ENCODE measurements around the gene TPD52L2. TPM values are rescaled to one million over a fixed set of nuclear protein-coding genes. Genes with fewer than 3 reads are reported as not detected.

TPD52L2 gene
- total and polyA plus RNA-seq, 2 donors from 2014 or later: 73.1 to 78.0 TPM

DNA sequence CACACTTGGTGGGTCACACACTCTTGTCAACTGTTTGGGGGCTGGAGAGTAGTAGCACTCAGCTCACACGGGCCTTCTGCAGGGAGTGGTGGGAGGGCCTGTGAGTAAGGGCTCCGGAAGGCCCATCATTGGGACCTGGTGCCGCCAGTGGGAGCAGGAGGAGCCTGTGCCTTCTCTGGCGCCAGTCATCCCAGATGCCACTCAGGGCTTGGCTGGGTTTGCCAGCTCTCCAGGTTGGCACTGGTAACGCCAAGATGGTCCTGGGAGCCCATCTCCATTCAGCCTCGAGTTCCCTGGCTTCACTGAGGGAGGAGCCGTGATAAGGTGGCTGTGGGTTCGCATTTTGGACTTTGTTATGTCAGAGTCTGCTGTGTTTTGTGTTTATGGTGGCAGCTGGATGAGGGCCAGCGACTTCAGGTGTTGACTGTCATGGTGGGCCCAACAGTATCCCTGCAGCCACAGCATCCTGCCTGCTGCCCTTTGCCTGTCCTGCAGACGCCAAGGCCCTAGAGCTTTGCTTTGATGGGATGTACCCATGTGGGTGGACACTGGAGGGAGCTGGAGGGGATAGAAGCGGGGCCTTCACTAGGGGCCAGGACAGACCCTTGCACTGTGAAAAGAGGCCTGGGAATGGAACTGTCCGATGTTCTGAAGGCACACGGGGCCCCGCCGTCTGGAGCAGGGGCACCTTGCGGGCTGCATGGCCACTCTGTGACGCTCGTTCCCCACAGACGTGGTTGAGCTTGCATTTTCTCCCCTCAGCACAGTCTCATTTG is 16.6 kb downstream of the TPD52L2 start:
- H3K4me1 ChIP-seq (ENCODE audit: control insufficient read depth in 2 of 3, insufficient read depth in 2 of 3, low read depth in 1 of 3, low read length in 3 of 3): no peaks in the 10 kb centered on the region
- FAIRE-seq (no peak), DNase-seq (no peak)
- TF ChIP-seq, protein P1, sequence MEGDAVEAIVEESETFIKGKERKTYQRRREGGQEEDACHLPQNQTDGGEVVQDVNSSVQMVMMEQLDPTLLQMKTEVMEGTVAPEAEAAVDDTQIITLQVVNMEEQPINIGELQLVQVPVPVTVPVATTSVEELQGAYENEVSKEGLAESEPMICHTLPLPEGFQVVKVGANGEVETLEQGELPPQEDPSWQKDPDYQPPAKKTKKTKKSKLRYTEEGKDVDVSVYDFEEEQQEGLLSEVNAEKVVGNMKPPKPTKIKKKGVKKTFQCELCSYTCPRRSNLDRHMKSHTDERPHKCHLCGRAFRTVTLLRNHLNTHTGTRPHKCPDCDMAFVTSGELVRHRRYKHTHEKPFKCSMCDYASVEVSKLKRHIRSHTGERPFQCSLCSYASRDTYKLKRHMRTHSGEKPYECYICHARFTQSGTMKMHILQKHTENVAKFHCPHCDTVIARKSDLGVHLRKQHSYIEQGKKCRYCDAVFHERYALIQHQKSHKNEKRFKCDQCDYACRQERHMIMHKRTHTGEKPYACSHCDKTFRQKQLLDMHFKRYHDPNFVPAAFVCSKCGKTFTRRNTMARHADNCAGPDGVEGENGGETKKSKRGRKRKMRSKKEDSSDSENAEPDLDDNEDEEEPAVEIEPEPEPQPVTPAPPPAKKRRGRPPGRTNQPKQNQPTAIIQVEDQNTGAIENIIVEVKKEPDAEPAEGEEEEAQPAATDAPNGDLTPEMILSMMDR (IDR thresholded peaks at IDR 0.05; ENCODE audit: borderline replicate concordance, extremely low read depth, insufficient read depth): no peak
- H3K27me3 ChIP-seq (ENCODE audit: control insufficient read depth, insufficient read depth, low read length): no peaks in the 10 kb centered on the region
- no peaks in the 10 kb centered on the region for H3K9me3 ChIP-seq (ENCODE audit: control insufficient read depth in 2 of 3, insufficient read depth in 1 of 3, low read length in 3 of 3)
- no peak overlapping the region for H3K9ac ChIP-seq (ENCODE audit: low read length in 3 of 3)
- no peak overlapping the region for H3K27ac ChIP-seq (ENCODE audit: low read depth in 2 of 2, low read length in 2 of 2)
- intact Hi-C loops (cut with DNase I): no loop called here
- H3K36me3 ChIP-seq (ENCODE audit: control insufficient read depth in 2 of 3, insufficient read depth in 3 of 3, low read length in 3 of 3): peaks cover 4 to 23% (median 14%) of the 10 kb centered on the region in 3 donors
- H3K4me3 ChIP-seq (ENCODE audit: low read length in 3 of 3): no peak overlapping the region

DNA sequence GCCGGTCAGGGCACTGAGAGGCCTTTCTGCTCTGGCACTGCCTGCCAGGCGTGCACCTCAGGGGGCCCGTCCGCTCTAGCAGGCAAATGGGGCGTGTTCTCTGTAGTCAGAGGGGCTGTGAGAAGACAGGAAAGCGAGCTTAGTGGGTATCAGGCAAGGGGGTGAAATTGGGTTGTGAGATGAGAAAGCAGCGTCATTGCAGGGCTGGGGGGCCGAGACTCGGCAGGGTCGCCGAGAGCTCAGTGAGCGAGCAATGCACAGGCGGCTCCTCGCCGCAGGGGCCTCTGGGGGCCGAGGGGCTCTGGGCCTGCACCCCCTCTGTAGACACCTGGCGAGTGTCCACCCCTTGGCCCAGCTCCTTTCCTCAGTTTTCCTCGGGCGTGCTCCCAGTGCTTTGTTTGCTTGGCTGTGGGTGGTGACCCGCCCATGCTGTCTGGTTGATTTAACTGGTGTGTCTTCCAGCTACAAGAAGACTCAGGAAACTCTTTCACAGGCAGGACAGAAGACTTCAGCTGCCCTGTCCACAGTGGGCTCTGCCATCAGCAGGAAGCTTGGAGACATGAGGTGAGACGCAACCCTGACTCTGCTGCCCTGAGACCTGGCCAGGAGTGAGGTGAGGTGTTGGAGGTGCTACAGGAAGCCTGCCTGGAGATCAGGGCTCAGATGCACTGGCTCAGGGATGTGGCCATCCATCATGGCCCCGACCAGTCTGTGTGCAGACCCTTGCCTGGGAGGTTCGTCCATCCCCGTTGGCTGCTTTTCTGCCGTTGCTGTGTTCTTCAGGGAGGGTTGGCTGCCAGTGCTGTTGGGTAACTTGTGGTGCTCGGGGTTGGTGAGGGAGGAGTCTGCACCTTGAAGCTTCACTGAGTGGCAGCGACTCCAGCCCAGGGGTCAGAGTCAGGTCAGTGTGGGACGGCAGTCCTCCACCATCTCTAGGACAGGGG is 17.5 kb downstream of the TPD52L2 start:
- intact Hi-C loops (cut with DNase I): no loop called here
- FAIRE-seq (no peak), DNase-seq (no peak)
- no peaks in the 10 kb centered on the region for H3K4me1 ChIP-seq (ENCODE audit: control insufficient read depth in 2 of 3, insufficient read depth in 2 of 3, low read depth in 1 of 3, low read length in 3 of 3)
- no peaks in the 10 kb centered on the region for H3K27me3 ChIP-seq (ENCODE audit: control insufficient read depth, insufficient read depth, low read length)
- TF ChIP-seq, protein P1 (IDR thresholded peaks at IDR 0.05; ENCODE audit: borderline replicate concordance, extremely low read depth, insufficient read depth): no peak
- no peak overlapping the region for H3K4me3 ChIP-seq (ENCODE audit: low read length in 3 of 3)
- H3K27ac ChIP-seq (ENCODE audit: low read depth in 2 of 2, low read length in 2 of 2): no peak overlapping the region
- peaks cover 4 to 24% (median 16%) of the 10 kb centered on the region in 3 donors for H3K36me3 ChIP-seq (ENCODE audit: control insufficient read depth in 2 of 3, insufficient read depth in 3 of 3, low read length in 3 of 3)
- no peak overlapping the region for H3K9ac ChIP-seq (ENCODE audit: low read length in 3 of 3)
- H3K9me3 ChIP-seq (ENCODE audit: control insufficient read depth in 2 of 3, insufficient read depth in 1 of 3, low read length in 3 of 3): no peaks in the 10 kb centered on the region

DNA sequence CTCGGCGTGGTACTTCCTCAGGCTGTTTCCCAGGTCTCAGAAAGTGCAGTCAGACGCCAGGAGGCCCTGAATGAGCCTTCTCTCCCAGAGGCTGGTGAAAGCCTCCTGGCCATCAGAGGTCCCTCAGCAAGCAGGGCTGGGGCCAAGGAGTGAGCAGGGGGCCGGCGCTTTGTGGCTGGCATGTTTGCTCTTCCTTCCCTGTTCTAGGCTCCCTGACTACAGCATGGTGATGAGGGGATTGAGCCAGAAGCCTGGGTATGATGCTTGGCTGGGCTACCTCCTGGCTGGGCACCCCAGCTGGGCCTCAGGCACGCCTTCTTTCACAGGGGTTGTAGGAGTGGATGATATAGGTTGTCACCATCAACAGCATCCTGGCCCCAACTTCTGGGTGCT is 18.1 kb downstream of the TPD52L2 start:
- intact Hi-C loops (cut with DNase I): no loop called here
- H3K4me1 ChIP-seq (ENCODE audit: control insufficient read depth in 2 of 3, insufficient read depth in 2 of 3, low read depth in 1 of 3, low read length in 3 of 3): no peaks in the 10 kb centered on the region
- FAIRE-seq (no peak), DNase-seq (no peak)
- H3K9ac ChIP-seq (ENCODE audit: low read length in 3 of 3): no peak overlapping the region
- H3K27ac ChIP-seq (ENCODE audit: low read depth in 2 of 2, low read length in 2 of 2): no peak overlapping the region
- no peak overlapping the region for H3K4me3 ChIP-seq (ENCODE audit: low read length in 3 of 3)
- no peaks in the 10 kb centered on the region for H3K9me3 ChIP-seq (ENCODE audit: control insufficient read depth in 2 of 3, insufficient read depth in 1 of 3, low read length in 3 of 3)
- H3K27me3 ChIP-seq (ENCODE audit: control insufficient read depth, insufficient read depth, low read length): no peaks in the 10 kb centered on the region
- TF ChIP-seq, protein P1 (IDR thresholded peaks at IDR 0.05; ENCODE audit: borderline replicate concordance, extremely low read depth, insufficient read depth): no peak
- H3K36me3 ChIP-seq (ENCODE audit: control insufficient read depth in 2 of 3, insufficient read depth in 3 of 3, low read length in 3 of 3): peaks cover 4 to 29% (median 15%) of the 10 kb centered on the region in 3 donors
